ENCODE data around the gene ARHGAP27.

DNA sequence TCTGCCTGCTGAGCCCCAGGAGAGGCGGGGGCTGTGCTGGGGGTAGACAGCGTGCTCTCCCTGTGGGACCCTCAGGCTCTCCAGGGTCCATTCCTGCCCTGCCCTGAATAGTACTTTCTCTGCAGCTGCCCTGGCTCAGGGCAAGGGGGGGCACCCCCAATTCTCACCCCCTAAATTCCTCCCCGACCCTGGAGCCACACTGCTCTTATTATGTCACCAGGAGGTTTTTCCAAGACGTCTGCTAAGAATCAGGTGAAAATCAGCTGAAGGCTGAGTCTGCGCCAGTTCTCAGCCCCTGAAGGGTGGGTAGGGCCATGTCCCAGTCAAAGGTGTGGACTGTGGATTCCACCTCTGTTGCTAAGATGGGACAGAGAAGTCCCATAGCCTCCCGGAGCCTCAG lies 66.0 kb downstream of the ARHGAP27 start:
- TF ChIP-seq, protein P1, sequence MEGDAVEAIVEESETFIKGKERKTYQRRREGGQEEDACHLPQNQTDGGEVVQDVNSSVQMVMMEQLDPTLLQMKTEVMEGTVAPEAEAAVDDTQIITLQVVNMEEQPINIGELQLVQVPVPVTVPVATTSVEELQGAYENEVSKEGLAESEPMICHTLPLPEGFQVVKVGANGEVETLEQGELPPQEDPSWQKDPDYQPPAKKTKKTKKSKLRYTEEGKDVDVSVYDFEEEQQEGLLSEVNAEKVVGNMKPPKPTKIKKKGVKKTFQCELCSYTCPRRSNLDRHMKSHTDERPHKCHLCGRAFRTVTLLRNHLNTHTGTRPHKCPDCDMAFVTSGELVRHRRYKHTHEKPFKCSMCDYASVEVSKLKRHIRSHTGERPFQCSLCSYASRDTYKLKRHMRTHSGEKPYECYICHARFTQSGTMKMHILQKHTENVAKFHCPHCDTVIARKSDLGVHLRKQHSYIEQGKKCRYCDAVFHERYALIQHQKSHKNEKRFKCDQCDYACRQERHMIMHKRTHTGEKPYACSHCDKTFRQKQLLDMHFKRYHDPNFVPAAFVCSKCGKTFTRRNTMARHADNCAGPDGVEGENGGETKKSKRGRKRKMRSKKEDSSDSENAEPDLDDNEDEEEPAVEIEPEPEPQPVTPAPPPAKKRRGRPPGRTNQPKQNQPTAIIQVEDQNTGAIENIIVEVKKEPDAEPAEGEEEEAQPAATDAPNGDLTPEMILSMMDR (conservative IDR thresholded peaks at IDR 0.05 in 1 of 2, IDR thresholded peaks at IDR 0.05 in 1 of 2; ENCODE audit: low read depth in 1 of 2, low read length in 2 of 2) = no peak
- TF ChIP-seq EZH2 (IDR thresholded peaks at IDR 0.05; ENCODE audit: low read length, missing control alignments) = no peak
